ENCODE results near the gene E4F1. TPM values are rescaled to one million over a fixed set of nuclear protein-coding genes. Genes with fewer than 3 reads are reported as not detected.

Gene E4F1
- total and polyA plus RNA-seq, 10 of the 15 experiments (the other 5 are each of a cell fraction or from before 2014, with no cell fraction given), result 0.23 to 36.5 (median 14.5) TPM

DNA sequence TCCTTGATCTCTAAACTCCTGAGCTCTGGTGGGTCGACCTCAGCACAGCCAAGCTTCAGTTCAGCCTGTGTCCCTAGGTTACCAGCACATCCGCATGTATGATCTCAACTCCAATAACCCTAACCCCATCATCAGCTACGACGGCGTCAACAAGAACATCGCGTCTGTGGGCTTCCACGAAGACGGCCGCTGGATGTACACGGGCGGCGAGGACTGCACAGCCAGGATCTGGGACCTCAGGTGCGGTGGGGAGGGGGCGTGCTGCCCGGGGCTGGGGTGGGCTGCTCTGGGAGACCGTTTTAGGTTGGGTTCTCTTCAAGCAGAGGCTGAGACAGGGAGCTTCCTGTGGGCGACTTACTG is 17.0 kb upstream of the E4F1 start:
- intact Hi-C loops (cut with micrococcal nuclease; ENCODE audit: unreplicated experiment), result loop anchor here (5.0 kb wide), 1 partner anchor 46 kb away; the partner anchor contains the start of gene ECI1
- no peak overlapping the region for H2AFZ ChIP-seq (ENCODE audit: control insufficient read depth, low read depth, low read length)
- WGBS (ENCODE audit: insufficient coverage, insufficient replicate concordance, low lambda C conversion rate, missing lambda C conversion rate), result 54% methylated on average over 18 of the region's 18 CpGs
- no peaks in the 10 kb centered on the region for H3K27me3 ChIP-seq (replicated peaks in 1 of 2; ENCODE audit: control insufficient read depth in 2 of 2, insufficient read depth in 2 of 2, low read length in 1 of 2)
- CTCF ChIA-PET, result interaction anchor here (0.6 kb wide), 1 partner anchor 121 kb away, joined by 3 read pairs; no protein-coding TSS in a partner anchor
- FAIRE-seq, result no peak
- BruUV-seq (replicated peaks), result no TSS peak
- in situ Hi-C loops (cut with MboI), result no loop called here
- peaks cover 6% of the 10 kb centered on the region; the same call in 1 of the 2 replicates for H3K4me1 ChIP-seq (ENCODE audit: control insufficient read depth, insufficient read depth, low read length)
- SMC1A ChIA-PET (ENCODE audit: uncharacterized antibody, unreplicated experiment), result no interaction called here
- RAD21 ChIA-PET (ENCODE audit: unreplicated experiment), result interaction anchor here (1.5 kb wide), 1 partner anchor 8 kb away, joined by 3 read pairs; the partner anchor contains the start of gene PGP
- POLR2A ChIA-PET, result interaction anchor here (0.5 to 1.5 kb wide), 5 partner anchors 8 to 282 kb away, joined by 3 to 9 read pairs (median 4); partner anchors contain the start of genes ECI1, PGP and TRAF7
- H3K36me3 ChIP-seq (ENCODE audit: control insufficient read depth in 2 of 2, insufficient read depth in 2 of 2, low read length in 1 of 2), result peaks cover 8 to 19% of the 10 kb centered on the region in 2 experiments; a peak in 3 of 4 replicates
- peak overlapping the region; percentile 96; the same call in 1 of the 2 replicates for H3K27ac ChIP-seq (ENCODE audit: control insufficient read depth, insufficient read depth)
- no peaks in the 10 kb centered on the region for H3K9me3 ChIP-seq (replicated peaks; ENCODE audit: control insufficient read depth, insufficient read depth, low read length)
- H3K9ac ChIP-seq (ENCODE audit: control insufficient read depth, insufficient read depth, low read length), result peak overlapping the region; percentile 78
- DNase-seq (ENCODE audit: low read depth, low spot score), result no peak
- no peaks in the 10 kb centered on the region for H4K20me1 ChIP-seq (ENCODE audit: control insufficient read depth, insufficient read depth)
- H3K4me2 ChIP-seq (ENCODE audit: control insufficient read depth, insufficient read depth), result peak overlapping the region; percentile 89
- no peak for ATAC-seq
- TF ChIP-seq, protein P1, sequence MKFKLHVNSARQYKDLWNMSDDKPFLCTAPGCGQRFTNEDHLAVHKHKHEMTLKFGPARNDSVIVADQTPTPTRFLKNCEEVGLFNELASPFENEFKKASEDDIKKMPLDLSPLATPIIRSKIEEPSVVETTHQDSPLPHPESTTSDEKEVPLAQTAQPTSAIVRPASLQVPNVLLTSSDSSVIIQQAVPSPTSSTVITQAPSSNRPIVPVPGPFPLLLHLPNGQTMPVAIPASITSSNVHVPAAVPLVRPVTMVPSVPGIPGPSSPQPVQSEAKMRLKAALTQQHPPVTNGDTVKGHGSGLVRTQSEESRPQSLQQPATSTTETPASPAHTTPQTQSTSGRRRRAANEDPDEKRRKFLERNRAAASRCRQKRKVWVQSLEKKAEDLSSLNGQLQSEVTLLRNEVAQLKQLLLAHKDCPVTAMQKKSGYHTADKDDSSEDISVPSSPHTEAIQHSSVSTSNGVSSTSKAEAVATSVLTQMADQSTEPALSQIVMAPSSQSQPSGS (IDR thresholded peaks at IDR 0.05; ENCODE audit: low read length), result no peak
- no peak for TF ChIP-seq NBN (IDR thresholded peaks at IDR 0.05)
- no peak for TF ChIP-seq MYC (IDR thresholded peaks at IDR 0.05; ENCODE audit: insufficient read depth, insufficient read length, insufficient replicate concordance, low read length, severe bottlenecking)
- no peak for TF ChIP-seq YBX1 (IDR thresholded peaks at IDR 0.05)
- TF ChIP-seq PAX5 (IDR thresholded peaks at IDR 0.05; ENCODE audit: borderline replicate concordance, low read depth, low read length), result no peak
- no peak for TF ChIP-seq SREBF2 (IDR thresholded peaks at IDR 0.05; ENCODE audit: low read length)
- no peak for TF ChIP-seq LARP7 (IDR thresholded peaks at IDR 0.05)
- TF ChIP-seq ATF7 (IDR thresholded peaks at IDR 0.05; ENCODE audit: low read depth), result no peak
- H3K4me3 ChIP-seq, result peak overlapping the region; percentile 93
- H3K79me2 ChIP-seq (ENCODE audit: control insufficient read depth, insufficient read depth, low read length), result peaks cover 20% of the 10 kb centered on the region
